HepG2 (cell line): ENCODE results near the gene FUT3. TPM values are rescaled to one million over a fixed set of nuclear protein-coding genes. Genes with fewer than 3 reads are reported as not detected.

Experiments used
- AHDC1 ChIP-seq: sonication (generic); formaldehyde crosslinking; IDR thresholded peaks from 2 replicates; pipeline ENCODE4 v1.5.1; 2020; ENCODE audit warnings: mild to moderate bottlenecking, missing genetic modification reagents, borderline replicate concordance
- HCFC1 ChIP-seq: fragments of 150-350 bp; IDR thresholded peaks from 2 replicates; pipeline ENCODE4 v1.6.1; 2014; ENCODE audit warnings: low read depth, low read length
- KLF11 ChIP-seq: IDR thresholded peaks from 2 replicates; pipeline ENCODE4 v1.6.1; 2016; ENCODE audit warnings: missing compliant biosample characterization
- MYPOP ChIP-seq: sonication (generic); formaldehyde crosslinking; IDR thresholded peaks from 2 replicates; pipeline ENCODE4 v1.8.1; 2023; ENCODE audit warnings: mild to moderate bottlenecking, moderate library complexity, missing genetic modification reagents
- PHF20 ChIP-seq: sonication (generic); formaldehyde crosslinking; IDR thresholded peaks from 2 replicates; pipeline ENCODE4 v1.5.0; 2020; ENCODE audit warnings: mild to moderate bottlenecking, missing genetic modification reagents
- RFX5 ChIP-seq: IDR thresholded peaks from 2 replicates; pipeline ENCODE4 v1.6.1; 2011; ENCODE audit warnings: low read depth, low read length, improper control_type of control experiment
- SAP130 ChIP-seq: IDR thresholded peaks from 2 replicates; pipeline ENCODE4 v1.6.1; 2016; ENCODE audit warnings: low read depth
- TFDP1 ChIP-seq: IDR thresholded peaks from 2 replicates; pipeline ENCODE4 v1.6.1; 2016; ENCODE audit warnings: missing compliant biosample characterization, missing genetic modification reagents, borderline replicate concordance
- TIGD3 ChIP-seq: sonication (generic); formaldehyde crosslinking; IDR thresholded peaks from 2 replicates; pipeline ENCODE4 v1.5.1; 2020; ENCODE audit warnings: mild to moderate bottlenecking, missing genetic modification reagents, borderline replicate concordance
- TOPORS ChIP-seq: sonication (generic); formaldehyde crosslinking; IDR thresholded peaks from 2 replicates; pipeline ENCODE4 v1.8.0; 2023; ENCODE audit warnings: mild to moderate bottlenecking, missing genetic modification reagents
- ZFP62 ChIP-seq: sonication (generic); formaldehyde crosslinking; IDR thresholded peaks from 2 replicates; pipeline ENCODE4 v1.4.0; 2020; ENCODE audit warnings: missing genetic modification reagents
- ZNF260 ChIP-seq: sonication (generic); formaldehyde crosslinking; IDR thresholded peaks from 2 replicates; pipeline ENCODE4 v1.4.0; 2020; ENCODE audit warnings: missing genetic modification reagents, low read depth, mild to moderate bottlenecking, borderline replicate concordance
- ZNF770 ChIP-seq: sonication (generic); formaldehyde crosslinking; IDR thresholded peaks from 2 replicates; pipeline ENCODE4 v1.5.0; 2020; ENCODE audit warnings: mild to moderate bottlenecking, missing genetic modification reagents
- ZNF879 ChIP-seq: sonication (generic); formaldehyde crosslinking; IDR thresholded peaks from 2 replicates; pipeline ENCODE4 v1.8.1; 2023; ENCODE audit warnings: missing genetic modification reagents
- ZSCAN5A ChIP-seq: sonication (generic); formaldehyde crosslinking; IDR thresholded peaks from 2 replicates; pipeline ENCODE4 v1.8.0; 2022; ENCODE audit warnings: mild to moderate bottlenecking, missing genetic modification reagents, borderline replicate concordance
- polyA plus RNA-seq, 8 experiments: library from polyadenylated mRNA; depleted of rRNA in 3 of 8; stranded (reverse) in 7 of 8; unstranded in 1 of 8; fragments of >200 nt; fragmentation: Illumina TruSeq in 4 of 8; extraction: Trizol in 4 of 8; gene quantifications; 2 replicates each; pipeline versions ENCODE4 v1.2.1 to v1.2.3, GENCODE V29; 2011 to 2016; ENCODE audit warnings: low read depth in 4 of 8, missing spikeins in 1 of 8, mixed read lengths in 1 of 8; ENCODE audit not compliant: insufficient read depth in 1 of 8
- total RNA-seq, 5 experiments: library from RNA; depleted of rRNA; stranded (reverse); fragments of >200 nt; fragmentation: Illumina TruSeq; extraction: Trizol; gene quantifications; 2 replicates each; pipeline ENCODE4 v1.2.3, GENCODE V29; 2016; ENCODE audit warnings: low read depth in 1 of 5

FUT3 gene
- total and polyA plus RNA-seq, 2 of the 13 experiments (the other 11 are each of a cell fraction or from before 2014, with no cell fraction given) = 0.53 to 1.1 TPM

GRCh38 chr19:5800361-5801270 is 50.6 kb downstream of the FUT3 start (continued):
- TF ChIP-seq SAP130 (CRISPR knock-in tag) (no peak; the same call in none of the 2 replicates), ZFP62 (CRISPR knock-in tag) (no peak), MYPOP (CRISPR knock-in tag) (no peak), ZNF879 (CRISPR knock-in tag) (no peak), ZNF770 (CRISPR knock-in tag) (peak; percentile 100), RFX5 (no peak), TOPORS (CRISPR knock-in tag) (no peak), KLF11 (CRISPR knock-in tag) (no peak), ZNF260 (CRISPR knock-in tag) (no peak), PHF20 (no peak), TIGD3 (CRISPR knock-in tag) (no peak), TFDP1 (CRISPR knock-in tag) (no peak), ZSCAN5A (CRISPR knock-in tag) (no peak), HCFC1 (no peak), AHDC1 (CRISPR knock-in tag) (no peak)
